ENCODE results near the gene AUTS2. TPM values are rescaled to one million over a fixed set of nuclear protein-coding genes. Genes with fewer than 3 reads are reported as not detected.

Gene AUTS2
- total RNA-seq, 1 experiment from 2014 or later = 256 TPM

GRCh38 chr7:69682518-69682917 is 84.2 kb downstream of the AUTS2 start:
- no peak overlapping the region for H3K4ac ChIP-seq (ENCODE audit: low read depth, low read length)
- no peak overlapping the region for H2BK12ac ChIP-seq (ENCODE audit: insufficient read length, low read depth, low read length)
- H3K14ac ChIP-seq (ENCODE audit: insufficient read depth, low read length) = no peak overlapping the region
- H3K56ac ChIP-seq (ENCODE audit: insufficient read length, low read depth, low read length) = no peak overlapping the region
- H3K4me2 ChIP-seq (ENCODE audit: insufficient read depth, insufficient read length, low read length) = no peak overlapping the region
- no peak overlapping the region for H4K5ac ChIP-seq (ENCODE audit: insufficient read length, low read depth, low read length)
- no peak overlapping the region for H2AK5ac ChIP-seq (ENCODE audit: insufficient read length, low read length)
- no peak overlapping the region for H4K91ac ChIP-seq (ENCODE audit: insufficient read length, low read depth, low read length)
- no peak overlapping the region for H2BK20ac ChIP-seq (ENCODE audit: low read depth, low read length, poor library complexity, severe bottlenecking)
- H3K18ac ChIP-seq (ENCODE audit: insufficient read length, low read depth, low read length) = no peak overlapping the region
- peak overlapping the region in 1 of 3 experiments; percentile 11; a peak in 1 of 7 replicates for H3K27ac Mint-ChIP-seq
- no peak overlapping the region for H2AFZ ChIP-seq (ENCODE audit: low read length)
- H2BK120ac ChIP-seq (ENCODE audit: low read depth, low read length, poor library complexity, severe bottlenecking) = no peak overlapping the region
- no peaks in the 10 kb centered on the region for H3K79me1 ChIP-seq (ENCODE audit: insufficient read depth, low read depth, low read length, poor library complexity, severe bottlenecking)
- H3K4me1 ChIP-seq (ENCODE audit: insufficient read depth, low read length) = no peaks in the 10 kb centered on the region; the same call in none of the 2 replicates
- no peak overlapping the region for H3K27ac ChIP-seq (ENCODE audit: insufficient read length, low read depth, low read length)
- no peak overlapping the region for H4K8ac ChIP-seq (replicated peaks; ENCODE audit: insufficient read length, low read depth, low read length)
- H3T11ph ChIP-seq (ENCODE audit: low read length) = no peak overlapping the region
- WGBS (ENCODE audit: extremely low coverage, insufficient read length, low lambda C conversion rate) = no CpG with 5 or more reads among the region's 4 CpGs
- H3K27me3 ChIP-seq (ENCODE audit: insufficient read depth, low read length) = no peaks in the 10 kb centered on the region
- no peaks in the 10 kb centered on the region for H4K20me1 ChIP-seq (ENCODE audit: control insufficient read depth, insufficient read depth, insufficient read length)
- no peak overlapping the region for H3K4me3 Mint-ChIP-seq
- H2BK5ac ChIP-seq (ENCODE audit: insufficient read length, low read length) = no peak overlapping the region
- H3K23me2 ChIP-seq (ENCODE audit: insufficient read length, low read depth, low read length, poor library complexity, severe bottlenecking) = peaks cover 2% of the 10 kb centered on the region
- no peaks in the 10 kb centered on the region for H3K9me3 Mint-ChIP-seq
- H3K4me1 Mint-ChIP-seq = peaks cover 23 to 38% of the 10 kb centered on the region in 2 experiments
- no peaks in the 10 kb centered on the region for H3K79me2 ChIP-seq (ENCODE audit: insufficient read depth, low read length)
- H2BK15ac ChIP-seq (ENCODE audit: low read depth, low read length) = no peak overlapping the region
- TF ChIP-seq, protein P1, sequence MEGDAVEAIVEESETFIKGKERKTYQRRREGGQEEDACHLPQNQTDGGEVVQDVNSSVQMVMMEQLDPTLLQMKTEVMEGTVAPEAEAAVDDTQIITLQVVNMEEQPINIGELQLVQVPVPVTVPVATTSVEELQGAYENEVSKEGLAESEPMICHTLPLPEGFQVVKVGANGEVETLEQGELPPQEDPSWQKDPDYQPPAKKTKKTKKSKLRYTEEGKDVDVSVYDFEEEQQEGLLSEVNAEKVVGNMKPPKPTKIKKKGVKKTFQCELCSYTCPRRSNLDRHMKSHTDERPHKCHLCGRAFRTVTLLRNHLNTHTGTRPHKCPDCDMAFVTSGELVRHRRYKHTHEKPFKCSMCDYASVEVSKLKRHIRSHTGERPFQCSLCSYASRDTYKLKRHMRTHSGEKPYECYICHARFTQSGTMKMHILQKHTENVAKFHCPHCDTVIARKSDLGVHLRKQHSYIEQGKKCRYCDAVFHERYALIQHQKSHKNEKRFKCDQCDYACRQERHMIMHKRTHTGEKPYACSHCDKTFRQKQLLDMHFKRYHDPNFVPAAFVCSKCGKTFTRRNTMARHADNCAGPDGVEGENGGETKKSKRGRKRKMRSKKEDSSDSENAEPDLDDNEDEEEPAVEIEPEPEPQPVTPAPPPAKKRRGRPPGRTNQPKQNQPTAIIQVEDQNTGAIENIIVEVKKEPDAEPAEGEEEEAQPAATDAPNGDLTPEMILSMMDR (conservative IDR thresholded peaks at IDR 0.05) = no peak
- H3K27me3 Mint-ChIP-seq (ENCODE audit: low read depth) = peaks cover 2% of the 10 kb centered on the region; the same call in 1 of the 2 replicates
- DNase-seq = no peak
- H3K9me3 ChIP-seq (ENCODE audit: control insufficient read depth, low read depth, low read length) = no peaks in the 10 kb centered on the region
- H3K23ac ChIP-seq (ENCODE audit: insufficient read length, low read depth, low read length) = no peak overlapping the region
- H3K36me3 Mint-ChIP-seq (ENCODE audit: insufficient read depth in 1 of 3, low read depth in 3 of 3) = no peaks in the 10 kb centered on the region
- H3K9ac ChIP-seq (ENCODE audit: extremely low read depth, insufficient read length, low read length) = no peak overlapping the region

All from H9 (cell line).